Upper lobe of left lung (tissue), 6 donors: ENCODE data around the gene ZNF423. TPM values are rescaled to one million over a fixed set of nuclear protein-coding genes. Genes with fewer than 3 reads are reported as not detected.

Source experiments
- ATAC-seq, 2 donors: fragments of 200-7000 bp; cut with Tn5 transposase; one replicate each; pipeline ENCODE4 v1.9.1; 2022; ENCODE audit warnings: mild to moderate bottlenecking in 2 of 2, moderate library complexity in 2 of 2; ENCODE audit not compliant: low FRiP score in 2 of 2
- DNase-seq, 2 donors: peaks; one replicate each; pipeline ENCODE4 v3.0.0-alpha.2; 2019 to 2020
- H3K27ac ChIP-seq, 4 donors: fragments of 200-600 bp; sonication (generic); one replicate each; pipeline ENCODE4 v1.5.1; 2016 to 2019
- H3K27me3 ChIP-seq, 4 donors: fragments of 200-600 bp; sonication (generic); one replicate each; pipeline ENCODE4 v1.5.1; 2017 to 2019
- H3K36me3 ChIP-seq, 4 donors: fragments of 200-600 bp; sonication (generic); one replicate each; pipeline ENCODE4 v1.5.1; 2016 to 2019
- H3K4me1 ChIP-seq, 4 donors: fragments of 200-600 bp; sonication (generic); one replicate each; pipeline ENCODE4 v1.5.1; 2018 to 2019
- H3K4me3 ChIP-seq, 4 donors: fragments of 200-600 bp; sonication (generic); one replicate each; pipeline ENCODE4 v1.5.1; 2017 to 2019; ENCODE audit warnings: mild to moderate bottlenecking in 2 of 4, moderate library complexity in 1 of 4
- H3K9me3 ChIP-seq, 4 donors: fragments of 200-600 bp; sonication (generic); one replicate each; pipeline ENCODE4 v1.5.1; 2018 to 2019
- EP300 ChIP-seq, 4 donors: sonication (generic); formaldehyde crosslinking; IDR thresholded peaks; one replicate each; pipeline ENCODE4 v1.5.1; 2017; ENCODE audit warnings: antibody characterized with exemption in 4 of 4, control low read depth in 2 of 4
- POLR2A ChIP-seq, 4 donors: fragments of 450-650 bp; IDR thresholded peaks; one replicate each; pipeline ENCODE4 v1.5.1; 2016 to 2017; ENCODE audit warnings: antibody characterized with exemption in 4 of 4, mild to moderate bottlenecking in 2 of 4
- POLR2AphosphoS5 ChIP-seq, 2 donors: sonication (generic); formaldehyde crosslinking; IDR thresholded peaks; one replicate each; pipeline ENCODE4 v1.5.1; 2017; ENCODE audit warnings: antibody characterized with exemption in 2 of 2
- WGBS, 2 donors: methylation state at CpG; one replicate each; pipeline ENCODE4 v1.1.5; 2017 to 2018; 5-methylcytosine and 5-hydroxymethylcytosine counted together
- total RNA-seq, 6 donors: library from RNA; depleted of rRNA in 4 of 6; stranded (reverse); fragments of >200 nt in 4 of 6; gene quantifications; one replicate each; pipeline versions ENCODE4 v1.1.0 to v1.2.1, GENCODE V29; 2016 to 2021
- TF ChIP-seq, protein P1 (sequence below), 6 experiments: fragments of 450-650 bp in 4 of 6; fragments of 200-600 bp in 2 of 6; sonication (generic) in 2 of 6; IDR thresholded peaks; one replicate each; pipeline ENCODE4 v1.5.1; 2016 to 2019; ENCODE audit warnings: antibody characterized with exemption in 6 of 6
- donor health status: DM: no; HTN: no; CAD: no; lungs with moderate emphysema.
- donor health status: DM: no; HTN: yes; CAD: no; lungs with severe emphysema.

The ZNF423 gene
- total RNA-seq, 6 donors from 2014 or later: 4.1 to 11.4 (median 6.7) TPM

DNA sequence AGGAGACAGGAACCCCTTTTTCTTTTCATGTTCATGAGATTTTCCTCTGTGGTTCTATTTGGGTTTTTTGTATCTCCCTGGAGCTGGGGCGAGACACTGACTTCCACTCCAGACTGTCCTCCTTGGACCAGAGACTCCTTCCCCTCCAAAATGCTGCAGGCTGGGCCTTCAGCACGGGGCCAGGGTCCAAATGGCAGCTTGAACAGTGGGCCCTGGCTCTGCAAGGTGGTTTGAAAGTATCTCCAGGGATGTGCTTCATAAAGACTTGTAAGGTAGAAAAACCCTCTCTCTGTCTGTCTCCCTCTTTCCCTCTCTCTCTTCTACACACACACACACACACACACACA, 236.1 kb downstream of the ZNF423 start:
- TF ChIP-seq POLR2AphosphoS5 (IDR thresholded peaks at IDR 0.05): no peak
- TF ChIP-seq EP300 (IDR thresholded peaks at IDR 0.05): no peak
- TF ChIP-seq POLR2A (IDR thresholded peaks at IDR 0.05): no peak
- TF ChIP-seq, protein P1, sequence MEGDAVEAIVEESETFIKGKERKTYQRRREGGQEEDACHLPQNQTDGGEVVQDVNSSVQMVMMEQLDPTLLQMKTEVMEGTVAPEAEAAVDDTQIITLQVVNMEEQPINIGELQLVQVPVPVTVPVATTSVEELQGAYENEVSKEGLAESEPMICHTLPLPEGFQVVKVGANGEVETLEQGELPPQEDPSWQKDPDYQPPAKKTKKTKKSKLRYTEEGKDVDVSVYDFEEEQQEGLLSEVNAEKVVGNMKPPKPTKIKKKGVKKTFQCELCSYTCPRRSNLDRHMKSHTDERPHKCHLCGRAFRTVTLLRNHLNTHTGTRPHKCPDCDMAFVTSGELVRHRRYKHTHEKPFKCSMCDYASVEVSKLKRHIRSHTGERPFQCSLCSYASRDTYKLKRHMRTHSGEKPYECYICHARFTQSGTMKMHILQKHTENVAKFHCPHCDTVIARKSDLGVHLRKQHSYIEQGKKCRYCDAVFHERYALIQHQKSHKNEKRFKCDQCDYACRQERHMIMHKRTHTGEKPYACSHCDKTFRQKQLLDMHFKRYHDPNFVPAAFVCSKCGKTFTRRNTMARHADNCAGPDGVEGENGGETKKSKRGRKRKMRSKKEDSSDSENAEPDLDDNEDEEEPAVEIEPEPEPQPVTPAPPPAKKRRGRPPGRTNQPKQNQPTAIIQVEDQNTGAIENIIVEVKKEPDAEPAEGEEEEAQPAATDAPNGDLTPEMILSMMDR (IDR thresholded peaks at IDR 0.05): no peak
- Histone ChIP-seq H3K9me3 (no peaks in the 10 kb centered on the region), H3K27me3 (no peaks in the 10 kb centered on the region), H3K4me1 (peaks cover 5 to 9% (median 7%) of the 10 kb centered on the region in 4 donors), H3K36me3 (no peaks in the 10 kb centered on the region), H3K4me3 (no peak overlapping the region), H3K27ac (no peak overlapping the region)
- no peak for DNase-seq
- no peak for ATAC-seq
- 61 to 79% methylated on average over 2 of the region's 2 CpGs for WGBS, 2 donors

DNA sequence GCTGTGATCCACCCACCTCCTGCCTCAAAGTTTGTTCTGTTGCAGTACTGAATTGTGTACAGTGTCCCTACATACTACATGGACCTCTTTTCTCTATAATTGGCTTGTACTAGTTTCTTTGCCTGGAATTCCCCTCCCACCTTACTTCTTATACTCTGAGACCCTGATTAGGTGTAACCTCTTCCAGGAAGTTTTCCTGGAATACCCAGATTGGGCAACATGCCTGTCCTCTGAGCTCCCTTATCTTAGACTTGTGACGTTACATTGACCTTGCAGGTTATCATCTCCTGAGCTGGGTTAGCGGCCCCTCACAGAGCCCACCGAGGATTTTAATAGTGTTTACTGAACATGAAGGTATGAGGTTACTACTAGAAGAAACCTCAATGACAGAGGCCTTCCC, 237.0 kb downstream of the ZNF423 start:
- 88 to 89% methylated on average over 3 of the region's 3 CpGs for WGBS, 2 donors
- no peak for DNase-seq
- no peaks in the 10 kb centered on the region for H3K27me3 ChIP-seq
- TF ChIP-seq POLR2A (IDR thresholded peaks at IDR 0.05) (no peak), EP300 (IDR thresholded peaks at IDR 0.05) (no peak), POLR2AphosphoS5 (IDR thresholded peaks at IDR 0.05) (no peak)
- TF ChIP-seq, protein P1 (IDR thresholded peaks at IDR 0.05): no peak
- H3K9me3 ChIP-seq: no peaks in the 10 kb centered on the region
- ATAC-seq: no peak
- H3K36me3 ChIP-seq: no peaks in the 10 kb centered on the region
- H3K27ac ChIP-seq: no peak overlapping the region
- H3K4me1 ChIP-seq: peaks cover 5 to 9% (median 7%) of the 10 kb centered on the region in 4 donors
- no peak overlapping the region for H3K4me3 ChIP-seq

DNA sequence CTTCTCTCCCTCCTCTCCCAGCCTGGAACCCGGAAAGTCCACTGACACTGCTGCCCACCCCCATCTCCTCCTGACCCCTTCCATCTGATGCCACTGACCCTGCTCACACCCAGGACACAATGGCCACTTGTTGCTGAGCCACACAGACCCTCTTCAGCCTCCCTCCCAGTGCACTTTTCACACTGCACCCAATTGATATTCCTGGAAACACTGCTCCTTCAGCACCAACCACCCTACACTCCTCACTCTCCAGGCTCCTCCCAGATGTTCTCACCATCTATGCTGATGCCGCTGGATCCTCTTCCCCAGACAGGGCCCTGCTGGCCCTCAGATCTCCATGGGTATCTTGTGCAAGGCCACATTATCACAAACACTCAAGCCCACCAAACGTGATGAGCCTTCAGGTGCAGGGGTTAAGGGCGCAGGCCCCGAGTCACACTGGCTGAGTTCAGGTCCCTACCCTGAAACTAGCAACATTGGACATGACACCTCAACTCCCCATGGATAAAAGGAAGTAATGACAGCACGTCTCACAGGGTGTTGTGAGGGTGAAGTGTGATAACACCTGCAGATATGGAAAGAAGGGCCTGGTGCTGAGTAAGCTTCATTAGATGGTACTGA, 238.1 kb downstream of the ZNF423 start:
- Histone ChIP-seq H3K27me3 (no peaks in the 10 kb centered on the region), H3K4me1 (peaks cover 5 to 9% (median 7%) of the 10 kb centered on the region in 4 donors), H3K9me3 (no peaks in the 10 kb centered on the region), H3K36me3 (no peaks in the 10 kb centered on the region), H3K27ac (no peak overlapping the region), H3K4me3 (no peak overlapping the region)
- TF ChIP-seq POLR2AphosphoS5 (IDR thresholded peaks at IDR 0.05) (no peak), POLR2A (IDR thresholded peaks at IDR 0.05) (no peak), EP300 (IDR thresholded peaks at IDR 0.05) (no peak)
- TF ChIP-seq, protein P1 (IDR thresholded peaks at IDR 0.05): no peak
- WGBS, 2 donors: 81 to 90% methylated on average over 6 of the region's 6 CpGs
- no peak for ATAC-seq
- DNase-seq: no peak

DNA sequence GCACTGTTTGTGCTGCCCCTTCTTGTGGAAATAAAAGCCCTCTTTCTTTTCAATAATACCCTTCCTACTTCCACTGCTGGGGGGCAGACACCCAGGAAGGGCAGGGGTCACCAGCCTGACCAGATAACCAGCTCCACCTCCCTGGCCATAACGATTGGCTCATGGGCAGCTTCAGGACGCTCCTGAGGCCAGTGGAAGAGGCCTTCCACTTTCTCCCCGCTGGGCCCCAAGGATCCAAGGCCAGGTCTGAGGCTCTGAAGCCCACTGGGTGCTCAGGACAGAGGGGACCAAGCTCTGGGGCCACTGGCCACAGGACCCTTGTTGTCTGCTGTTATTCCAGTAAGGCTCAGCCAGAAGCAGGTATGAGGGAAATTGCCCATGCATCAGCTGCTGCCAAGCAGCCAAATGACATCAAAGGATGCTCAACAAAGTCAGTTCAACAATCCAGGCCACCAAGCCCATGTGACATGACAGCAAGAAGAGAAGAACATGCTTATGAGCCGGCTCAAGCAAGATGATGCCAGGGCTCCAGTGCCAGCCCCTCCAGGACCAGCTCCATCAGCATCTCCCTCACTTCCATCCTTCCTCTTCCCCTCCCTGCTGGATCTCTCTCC, 238.8 kb downstream of the ZNF423 start:
- no peaks in the 10 kb centered on the region for H3K9me3 ChIP-seq
- ATAC-seq (no peak), DNase-seq (no peak)
- H3K4me1 ChIP-seq: peaks cover 5 to 9% (median 7%) of the 10 kb centered on the region in 4 donors
- no peak overlapping the region for H3K4me3 ChIP-seq
- no peak overlapping the region for H3K27ac ChIP-seq
- 85 to 93% methylated on average over 4 of the region's 4 CpGs for WGBS, 2 donors
- no peaks in the 10 kb centered on the region for H3K27me3 ChIP-seq
- H3K36me3 ChIP-seq: no peaks in the 10 kb centered on the region
- TF ChIP-seq EP300 (IDR thresholded peaks at IDR 0.05) (no peak), POLR2A (IDR thresholded peaks at IDR 0.05) (no peak), POLR2AphosphoS5 (IDR thresholded peaks at IDR 0.05) (no peak)
- TF ChIP-seq, protein P1 (IDR thresholded peaks at IDR 0.05): no peak

DNA sequence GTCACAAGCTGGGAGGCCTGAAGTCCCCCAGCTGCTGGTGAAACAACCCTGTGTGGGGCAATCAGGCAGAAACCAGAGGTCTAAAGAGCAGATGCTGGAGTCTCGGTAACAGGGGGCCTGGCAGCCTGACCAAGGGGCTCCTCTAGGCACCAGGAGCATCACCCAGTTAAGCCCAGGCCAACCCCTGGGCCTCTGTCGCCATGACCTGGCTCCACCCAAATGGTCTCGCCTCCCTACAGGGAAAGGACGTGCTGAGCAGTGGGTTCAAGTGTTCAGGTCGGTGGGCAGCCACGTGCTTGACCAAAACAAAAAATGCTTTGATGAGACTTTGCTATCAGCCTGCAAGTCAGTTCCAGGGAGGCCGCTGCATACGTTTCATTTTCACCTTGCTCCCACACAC, 240.3 kb downstream of the ZNF423 start:
- Histone ChIP-seq H3K9me3 (no peaks in the 10 kb centered on the region), H3K27ac (no peak overlapping the region), H3K27me3 (no peaks in the 10 kb centered on the region), H3K36me3 (no peaks in the 10 kb centered on the region), H3K4me3 (no peak overlapping the region), H3K4me1 (peaks cover 5 to 8% (median 5%) of the 10 kb centered on the region in 4 donors)
- 82 to 90% methylated on average over 8 of the region's 8 CpGs for WGBS, 2 donors
- no peak for DNase-seq
- no peak for ATAC-seq
- no peak for TF ChIP-seq POLR2A (IDR thresholded peaks at IDR 0.05)
- no peak for TF ChIP-seq EP300 (IDR thresholded peaks at IDR 0.05)
- TF ChIP-seq POLR2AphosphoS5 (IDR thresholded peaks at IDR 0.05): no peak
- TF ChIP-seq, protein P1 (IDR thresholded peaks at IDR 0.05): no peak
